Loucy (cell line): ENCODE data around the gene ZNF614.

Source experiments
- EZH2phosphoT487 ChIP-seq: fragments of 200-600 bp; IDR thresholded peaks from 2 replicates; pipeline ENCODE4 v1.6.1; 2018; ENCODE audit warnings: antibody characterized with exemption, mild to moderate bottlenecking, moderate library complexity, borderline replicate concordance
- TF ChIP-seq, protein P1 (sequence below): fragments of 200-600 bp; sonication (generic); conservative IDR thresholded peaks from 2 replicates; pipeline ENCODE4 v1.5.1; 2014; ENCODE audit warnings: mild to moderate bottlenecking, antibody characterized with exemption, low read length

- TF ChIP-seq, protein P1, sequence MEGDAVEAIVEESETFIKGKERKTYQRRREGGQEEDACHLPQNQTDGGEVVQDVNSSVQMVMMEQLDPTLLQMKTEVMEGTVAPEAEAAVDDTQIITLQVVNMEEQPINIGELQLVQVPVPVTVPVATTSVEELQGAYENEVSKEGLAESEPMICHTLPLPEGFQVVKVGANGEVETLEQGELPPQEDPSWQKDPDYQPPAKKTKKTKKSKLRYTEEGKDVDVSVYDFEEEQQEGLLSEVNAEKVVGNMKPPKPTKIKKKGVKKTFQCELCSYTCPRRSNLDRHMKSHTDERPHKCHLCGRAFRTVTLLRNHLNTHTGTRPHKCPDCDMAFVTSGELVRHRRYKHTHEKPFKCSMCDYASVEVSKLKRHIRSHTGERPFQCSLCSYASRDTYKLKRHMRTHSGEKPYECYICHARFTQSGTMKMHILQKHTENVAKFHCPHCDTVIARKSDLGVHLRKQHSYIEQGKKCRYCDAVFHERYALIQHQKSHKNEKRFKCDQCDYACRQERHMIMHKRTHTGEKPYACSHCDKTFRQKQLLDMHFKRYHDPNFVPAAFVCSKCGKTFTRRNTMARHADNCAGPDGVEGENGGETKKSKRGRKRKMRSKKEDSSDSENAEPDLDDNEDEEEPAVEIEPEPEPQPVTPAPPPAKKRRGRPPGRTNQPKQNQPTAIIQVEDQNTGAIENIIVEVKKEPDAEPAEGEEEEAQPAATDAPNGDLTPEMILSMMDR, result no peak
- TF ChIP-seq EZH2phosphoT487, result no peak
These were observed 20.2 kb downstream of the ZNF614 start, which contains the start of gene ZNF615 for GRCh38 chr19:52007806-52008557.
